Body of pancreas (tissue), 4 donors: ENCODE data around the gene PRDM10.

Experiments used
- CTCF ChIP-seq, 7 experiments: fragments of 450-650 bp in 4 of 7; fragments of 200-600 bp in 3 of 7; sonication (generic) in 3 of 7; IDR thresholded peaks; one replicate each; pipeline ENCODE4 v1.5.1; 2016 to 2019; ENCODE audit warnings: antibody characterized with exemption in 7 of 7
- POLR2A ChIP-seq, 3 donors: fragments of 450-650 bp; IDR thresholded peaks; one replicate each; pipeline ENCODE4 v1.6.1; 2016; ENCODE audit warnings: antibody characterized with exemption in 3 of 3, mild to moderate bottlenecking in 2 of 3

GRCh38 chr11:129895126-129896041 lies 107.3 kb downstream of the PRDM10 start, which contains the start of gene NFRKB:
- peak in 1 of 7 experiments; percentile 25 for TF ChIP-seq CTCF (IDR thresholded peaks at IDR 0.05)
- peak; percentile 52 to 80 (median 79) for TF ChIP-seq POLR2A (IDR thresholded peaks at IDR 0.05)
